Fibroblast of lung (primary cell): ENCODE measurements around the gene USF1.
"Not testable (repeated sequence)": the region's sequence is repeated elsewhere in the genome, so short reads cannot be mapped to it uniquely, and the experiment has no call there.

ENCODE experiments used
- CTCF ChIP-seq, 2 donors: IDR thresholded peaks in 1 of 2; conservative IDR thresholded peaks in 1 of 2; 1 replicate in 1 of 2; 2 replicates in 1 of 2; pipeline ENCODE4 v1.5.1; 2011 to 2012; ENCODE audit warnings: low read length in 2 of 2, control low read depth in 1 of 2, inconsistent platforms in 1 of 2, low read depth in 1 of 2, mild to moderate bottlenecking in 1 of 2
- EZH2 ChIP-seq: IDR thresholded peaks from 2 replicates; pipeline ENCODE4 v1.5.1; 2012; ENCODE audit warnings: low read length, control low read depth, mild to moderate bottlenecking; ENCODE audit errors: missing control alignments

DNA sequence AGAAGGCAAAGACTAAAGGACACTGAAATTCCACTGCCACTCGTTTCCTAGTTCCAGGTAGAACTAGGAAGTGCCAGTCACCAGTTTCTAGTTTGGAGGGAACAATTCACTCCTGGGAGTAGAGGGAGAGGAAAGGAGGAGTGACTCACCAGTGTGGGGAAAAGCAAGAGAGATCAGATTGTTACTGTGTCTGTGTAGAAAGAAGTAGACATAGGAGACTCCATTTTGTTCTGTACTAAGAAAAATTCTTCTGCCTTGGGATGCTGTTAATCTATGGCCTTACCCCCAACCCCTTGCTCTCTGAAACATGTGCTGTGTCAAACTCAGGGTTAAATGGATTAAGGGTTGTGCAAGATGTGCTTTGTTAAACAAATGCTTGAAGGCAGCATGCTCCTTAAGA, 29.1 kb downstream of the USF1 start:
- TF ChIP-seq EZH2; CTCF (conservative IDR thresholded peaks at IDR 0.05 in 1 of 2, IDR thresholded peaks at IDR 0.05 in 1 of 2; ENCODE audit: low read depth in 1 of 2, low read length in 2 of 2): not testable (repeated sequence)
